Non-pigmented ciliary epithelial cell (primary cell): ENCODE data around the gene ATF1.
"Not testable (repeated sequence)": the region's sequence is repeated elsewhere in the genome, so short reads cannot be mapped to it uniquely, and the experiment has no call there.

ENCODE experiments used
- DNase-seq: peaks from one replicate; pipeline ENCODE4 v3.0.0-alpha.2; 2010; ENCODE audit warnings: low read depth

The ATF1 gene

GRCh38 chr12:50753232-50753769, 10.6 kb upstream of the ATF1 start:
- no peak for DNase-seq

GRCh38 chr12:50764286-50765094, 589 bp downstream of the ATF1 start:
- no peak for DNase-seq

DNA sequence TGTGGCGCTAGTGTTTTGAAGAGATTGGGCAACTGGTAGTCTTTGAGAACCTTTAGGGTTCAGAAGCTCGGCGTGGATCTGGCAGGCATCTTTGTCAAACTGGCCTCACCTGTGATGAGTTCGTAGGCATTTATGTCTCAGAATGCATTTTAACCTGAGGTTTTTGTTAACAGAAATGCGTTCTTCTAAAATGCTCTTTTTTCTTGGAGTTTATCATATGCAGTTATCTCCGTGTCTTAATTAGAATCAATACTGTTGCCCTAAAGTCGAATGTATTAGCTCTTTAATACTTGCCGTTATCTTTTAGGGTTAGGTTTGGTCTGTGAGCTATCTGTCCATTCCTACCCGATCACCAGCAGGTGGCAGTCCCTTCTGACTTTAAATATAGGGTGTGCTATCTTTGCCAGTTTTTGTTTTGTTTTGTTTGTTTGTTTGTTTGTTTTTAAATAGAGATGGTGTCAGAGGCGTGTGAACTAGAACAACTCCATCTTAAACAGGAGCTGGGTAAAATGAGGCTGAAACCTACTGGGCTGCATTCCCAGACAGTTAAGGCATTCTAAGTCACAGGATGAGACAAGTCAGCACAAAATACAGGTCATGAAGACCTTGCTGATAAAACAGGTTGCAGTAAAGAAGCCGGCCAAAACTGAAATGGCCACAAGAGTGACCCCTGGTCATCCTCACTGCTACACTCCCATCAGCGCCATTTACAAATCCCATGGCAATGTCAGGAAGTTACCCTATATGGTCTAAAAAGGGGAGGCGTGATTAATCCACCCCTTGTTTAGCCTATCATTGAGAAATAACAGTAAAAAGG, 1.4 kb downstream of the ATF1 start:
- DNase-seq = no peak

DNA sequence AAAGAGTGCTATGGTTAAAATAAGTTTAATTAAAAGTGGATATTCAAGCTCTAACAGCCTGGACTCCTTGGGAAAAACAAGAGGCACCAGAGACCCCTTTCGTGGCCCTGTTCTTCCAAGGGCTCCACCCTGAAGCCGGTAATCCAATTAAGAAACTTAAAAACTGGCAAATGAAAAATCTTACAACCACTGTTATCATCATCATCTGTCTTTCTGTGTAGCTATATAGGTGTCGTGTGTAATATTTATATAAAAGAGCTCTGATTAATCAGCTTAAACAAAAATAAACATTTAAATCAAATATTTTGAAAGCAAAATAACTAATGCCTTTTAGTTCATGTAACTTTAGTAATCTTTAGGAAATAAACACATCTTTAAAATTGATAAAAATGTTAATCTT, 4.5 kb downstream of the ATF1 start:
- DNase-seq = no peak

DNA sequence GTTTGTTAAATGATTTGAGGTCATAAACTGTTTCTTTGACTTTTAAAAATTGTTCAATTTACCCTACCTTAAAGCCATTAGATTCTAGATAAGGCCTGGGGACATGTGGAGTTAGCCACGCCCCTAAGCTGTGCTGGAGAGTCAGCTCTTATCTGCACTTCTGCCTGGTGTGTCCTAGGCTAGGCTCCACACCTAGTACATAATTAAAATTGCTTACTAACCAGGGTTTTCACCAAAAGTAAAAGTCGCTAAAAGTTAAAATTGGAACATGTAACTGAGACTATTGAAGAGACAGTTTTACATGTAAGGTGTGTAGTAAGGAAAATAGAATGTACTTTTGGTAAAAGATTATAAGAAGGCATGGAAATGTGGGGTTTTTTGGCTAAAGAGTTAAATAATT, 4.9 kb downstream of the ATF1 start:
- DNase-seq = not testable (repeated sequence)

- no peak for DNase-seq
Observed at GRCh38 chr12:50771409-50771808, 7.5 kb downstream of the ATF1 start.

- DNase-seq = no peak
Observed at GRCh38 chr12:50772470-50772869, 8.6 kb downstream of the ATF1 start.

- no peak for DNase-seq
Observed at GRCh38 chr12:50772877-50773276, 9.0 kb downstream of the ATF1 start.

- no peak for DNase-seq
Observed at GRCh38 chr12:50775251-50775650, 11.3 kb downstream of the ATF1 start.

DNA sequence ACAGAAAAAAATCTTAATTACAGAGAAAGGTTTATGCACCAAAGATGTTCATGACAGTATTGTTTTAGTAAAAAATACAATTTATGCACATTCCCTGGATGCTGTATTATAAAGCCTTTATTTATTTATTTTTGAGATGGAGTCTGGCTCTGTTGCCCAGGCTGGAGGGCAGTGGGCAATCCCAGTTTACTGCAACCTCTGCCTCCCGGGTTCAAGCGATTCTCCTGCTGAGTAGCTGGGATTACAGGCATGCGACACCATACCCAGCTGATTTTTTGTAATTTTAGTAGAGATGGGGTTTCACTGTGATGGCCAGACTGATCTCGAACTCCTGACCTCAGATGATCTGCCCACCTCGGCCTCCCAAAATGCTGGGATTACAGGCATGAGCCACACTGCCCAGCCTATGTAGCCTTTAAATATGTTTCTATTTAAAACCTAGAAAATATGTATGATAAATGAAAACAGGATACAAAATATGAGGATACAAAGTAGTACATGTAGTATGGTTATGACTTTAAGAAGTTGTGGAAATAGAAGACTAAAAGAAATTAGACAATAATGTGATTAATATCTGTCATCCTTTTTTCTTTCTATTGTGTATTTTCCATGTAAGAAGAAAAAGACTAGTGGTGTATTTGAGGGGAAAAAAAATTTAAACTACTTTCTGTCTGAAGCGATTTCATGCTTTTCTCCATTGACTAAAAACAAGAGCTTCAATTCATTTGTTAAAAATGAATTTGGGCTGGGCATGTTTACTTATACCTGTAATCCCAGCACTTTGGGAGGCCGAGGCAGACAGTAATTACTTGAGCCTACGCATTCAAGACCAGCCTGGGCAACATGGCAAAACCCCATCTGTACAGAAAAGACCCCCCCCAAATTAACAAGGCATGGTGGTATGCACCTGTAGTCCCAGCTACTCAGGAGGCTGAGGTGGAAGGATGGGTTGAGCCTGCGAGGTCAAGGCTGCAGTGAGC, 13.1 kb downstream of the ATF1 start:
- DNase-seq = no peak

DNA sequence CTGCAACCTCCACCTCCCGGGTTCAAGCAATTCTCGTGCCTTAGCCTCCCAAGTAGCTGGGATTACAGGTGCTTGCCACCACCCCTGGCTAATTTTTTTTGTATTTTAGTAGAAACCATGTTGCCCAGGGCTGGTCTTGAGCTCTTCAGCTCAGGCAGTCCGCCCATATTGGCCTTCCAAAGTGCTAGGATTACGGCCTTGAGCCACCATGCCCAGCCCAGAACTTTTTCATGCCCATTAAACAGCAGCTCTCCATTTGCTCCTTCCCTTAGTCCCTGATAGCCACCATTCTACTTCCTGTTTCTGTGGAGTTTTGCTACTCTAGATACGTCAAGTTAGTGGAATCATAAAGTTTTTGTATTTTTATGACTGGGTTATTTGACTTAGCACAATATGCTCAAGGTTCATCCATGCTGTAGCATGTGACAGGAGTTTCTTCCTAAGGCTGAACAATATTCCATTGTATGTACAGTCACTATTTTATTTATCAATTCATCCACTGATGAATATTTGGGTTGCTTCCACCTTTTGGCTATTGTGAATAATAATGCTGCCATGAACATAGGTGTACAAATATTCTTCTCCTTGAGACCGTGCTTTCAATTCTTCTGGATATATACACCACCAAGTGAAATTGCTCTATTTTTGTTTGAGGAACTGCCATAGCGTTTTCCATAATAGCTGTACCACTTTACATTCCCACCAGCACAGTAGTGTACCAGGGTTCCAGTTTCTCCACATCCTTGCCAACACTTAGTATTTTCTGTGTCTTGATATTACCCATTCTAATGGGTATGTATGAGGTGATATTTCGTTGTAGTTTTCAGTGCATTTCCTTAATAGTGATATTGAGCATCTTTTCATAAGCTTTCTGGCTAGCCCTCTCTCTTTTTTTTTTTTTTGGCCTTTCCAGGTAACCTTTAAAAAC, 15.0 kb downstream of the ATF1 start:
- DNase-seq = no peak

- no peak for DNase-seq
Observed at GRCh38 chr12:50780013-50780412, 16.1 kb downstream of the ATF1 start.

DNA sequence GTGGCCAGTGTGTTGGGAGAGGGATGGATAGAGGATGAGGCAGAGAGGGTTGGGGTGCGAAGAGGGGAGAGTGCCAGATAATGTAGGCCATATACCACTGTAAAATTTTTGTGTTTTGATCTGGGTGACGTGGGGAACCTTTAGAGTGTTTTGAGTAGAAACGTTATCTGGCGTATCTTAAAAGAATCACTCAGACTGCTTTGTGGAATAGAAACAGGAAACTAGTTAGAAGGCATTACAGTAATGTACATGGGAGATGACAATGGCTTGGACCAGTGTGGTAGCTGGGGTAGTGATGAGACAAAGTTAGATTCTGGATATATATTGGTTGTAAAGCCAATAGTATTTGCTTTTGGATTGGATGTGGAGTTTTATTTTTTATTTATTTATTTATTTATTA, 20.6 kb downstream of the ATF1 start:
- DNase-seq = no peak

GRCh38 chr12:50785406-50786001, 21.6 kb downstream of the ATF1 start:
- DNase-seq = peak; percentile 31

DNA sequence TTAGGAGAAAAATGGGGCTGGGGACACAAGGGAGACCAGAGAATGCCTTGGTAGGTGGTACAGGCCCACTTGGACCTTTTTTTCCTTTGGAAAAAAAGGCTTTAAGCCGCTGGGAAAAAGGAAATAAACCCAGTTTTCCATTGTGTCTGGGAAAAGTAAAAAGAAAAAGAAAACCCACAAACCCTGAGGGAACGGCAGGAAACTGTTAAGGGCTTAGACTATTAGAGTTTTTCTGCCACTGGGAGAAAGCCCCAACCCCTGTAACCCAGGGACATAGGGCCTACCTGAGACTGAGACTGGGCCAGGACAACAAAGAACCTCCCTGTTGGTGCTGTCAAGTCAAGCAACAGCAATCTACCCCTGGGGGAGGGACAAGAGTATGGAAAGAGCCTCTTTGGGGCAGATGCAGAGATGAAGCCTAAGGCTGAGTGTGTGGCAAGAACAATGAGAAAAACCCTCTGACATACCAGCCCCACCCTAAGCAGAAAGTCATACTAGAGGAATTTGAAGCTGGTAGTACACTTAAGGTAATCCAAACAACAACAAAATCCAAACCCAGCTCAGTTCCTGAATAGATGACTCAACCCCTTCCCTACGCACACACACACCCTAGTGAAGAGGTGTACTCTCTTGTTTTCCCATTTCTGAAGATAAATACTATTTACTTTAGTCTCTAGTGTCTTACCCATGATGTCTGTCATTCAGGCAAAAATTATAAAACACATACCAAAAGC, 22.8 kb downstream of the ATF1 start:
- DNase-seq = peak; percentile 96

DNA sequence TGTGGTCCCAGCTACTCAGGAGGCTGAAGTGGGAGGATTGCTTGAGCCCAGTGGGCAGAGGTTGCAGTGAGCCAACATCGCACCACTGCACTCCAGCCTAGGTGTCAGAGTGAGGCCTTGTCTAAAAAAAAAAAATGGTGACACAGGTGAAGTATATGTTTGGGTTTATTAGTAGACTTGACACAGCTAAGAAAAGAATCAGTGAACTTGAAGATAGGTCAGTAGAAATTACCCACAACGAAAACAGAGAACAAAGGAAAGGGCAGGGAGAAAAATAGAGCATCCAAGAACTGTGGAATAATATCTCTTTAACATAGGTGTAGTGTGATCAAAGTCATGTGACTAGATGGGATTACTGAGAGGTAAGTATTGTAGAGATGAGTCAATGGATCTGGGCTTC, 23.7 kb downstream of the ATF1 start:
- DNase-seq = no peak

GRCh38 chr12:50788561-50788960, 24.7 kb downstream of the ATF1 start:
- DNase-seq = peak; percentile 93

GRCh38 chr12:50790081-50790480, 26.2 kb downstream of the ATF1 start:
- no peak for DNase-seq

DNA sequence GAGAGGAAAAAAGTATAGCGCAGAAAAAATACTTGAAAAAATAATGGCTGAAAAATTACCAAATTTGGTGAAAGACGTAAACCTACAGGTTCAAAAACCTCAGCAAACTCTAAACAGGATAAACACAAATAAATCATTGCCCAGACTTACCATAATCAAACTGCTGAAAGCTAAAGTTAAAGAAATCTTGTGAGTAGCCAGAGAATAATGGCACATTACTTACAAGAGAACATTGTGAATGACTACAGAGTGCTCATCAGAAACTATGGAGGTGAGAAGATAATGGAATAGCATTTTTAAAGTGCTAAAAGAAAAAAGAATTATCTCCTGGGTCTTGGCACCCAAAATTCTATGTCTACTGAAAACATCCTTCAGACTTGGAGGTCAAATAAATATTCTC, 36.0 kb downstream of the ATF1 start:
- DNase-seq = no peak
